ENCODE results near the gene TBX3.
A peak's percentile ranks its signal among the peaks of the same experiment; 100 is the strongest.
"Not testable (repeated sequence)": the region's sequence is repeated elsewhere in the genome, so short reads cannot be mapped to it uniquely, and the experiment has no call there.

The TBX3 gene
- 0 to 0.09 (median 0) reads per million in 3 donors for total RNA-seq

DNA sequence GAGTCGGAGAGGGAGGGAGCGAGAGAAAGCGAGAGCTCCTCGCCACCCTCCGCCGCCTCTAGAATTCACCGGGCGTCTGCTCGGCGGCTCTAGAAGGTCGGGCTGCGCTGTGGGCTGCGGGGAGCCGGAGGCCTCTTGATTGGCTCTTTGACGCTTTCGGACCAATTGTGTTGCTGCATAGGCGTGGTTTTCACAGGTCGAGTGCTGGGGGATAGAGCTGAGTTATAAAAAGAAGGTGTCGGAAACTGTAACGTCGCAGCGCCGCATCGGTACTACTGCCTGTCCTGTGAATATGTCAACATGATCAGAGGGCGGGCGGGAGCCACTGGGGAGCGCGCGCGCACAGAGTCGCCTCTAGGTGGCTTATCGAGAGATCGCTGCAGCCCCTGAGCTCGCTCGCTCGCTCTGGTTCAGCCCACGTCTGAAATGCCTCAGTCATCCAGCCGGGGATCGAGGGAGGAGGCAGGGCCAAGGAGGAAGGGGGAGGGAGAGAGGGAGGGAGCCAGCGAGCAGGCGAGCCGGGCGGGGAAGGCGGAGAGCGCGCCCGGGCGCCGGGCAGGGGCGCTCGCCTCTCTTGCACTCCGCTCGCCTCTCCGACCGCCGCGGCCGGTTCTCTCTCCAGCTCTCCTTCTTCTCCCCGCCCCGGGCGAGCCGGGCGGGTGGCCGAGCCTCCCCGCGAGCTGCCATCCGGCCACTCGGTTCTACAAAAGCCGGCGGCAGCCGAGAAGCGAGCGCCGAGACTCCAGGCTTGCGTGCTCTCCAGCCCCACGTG, at the start of gene TBX3:
TBX3 (minus strand) TSS at position 78 of the 772 bp plus-strand sequence. CDS start 975 bp downstream, outside the sequence.
- H3K4me1 ChIP-seq (ENCODE audit: control insufficient read depth, insufficient read depth, low read length, poor library complexity, severe bottlenecking), result peaks cover 18% of the 10 kb centered on the region
- H3K4me3 ChIP-seq (ENCODE audit: insufficient read depth, low read depth, low read length, poor library complexity, severe bottlenecking), result peak within 1 kb of the TSS; percentile 42
- DNase-seq, result peak in 1 of 3 donors; percentile 1
- no peak within 1 kb of the TSS for H3K27ac ChIP-seq (ENCODE audit: insufficient read depth, low read length, poor library complexity, severe bottlenecking)
- no peaks in the 10 kb centered on the region for H3K36me3 ChIP-seq (ENCODE audit: control insufficient read depth, insufficient read depth, low read length)
- peaks cover 45% of the 10 kb centered on the region for H3K27me3 ChIP-seq (replicated peaks; ENCODE audit: control insufficient read depth, insufficient read depth, low read length, poor library complexity, severe bottlenecking)
- H3K9me3 ChIP-seq (ENCODE audit: control insufficient read depth, low read length), result no peaks in the 10 kb centered on the region

DNA sequence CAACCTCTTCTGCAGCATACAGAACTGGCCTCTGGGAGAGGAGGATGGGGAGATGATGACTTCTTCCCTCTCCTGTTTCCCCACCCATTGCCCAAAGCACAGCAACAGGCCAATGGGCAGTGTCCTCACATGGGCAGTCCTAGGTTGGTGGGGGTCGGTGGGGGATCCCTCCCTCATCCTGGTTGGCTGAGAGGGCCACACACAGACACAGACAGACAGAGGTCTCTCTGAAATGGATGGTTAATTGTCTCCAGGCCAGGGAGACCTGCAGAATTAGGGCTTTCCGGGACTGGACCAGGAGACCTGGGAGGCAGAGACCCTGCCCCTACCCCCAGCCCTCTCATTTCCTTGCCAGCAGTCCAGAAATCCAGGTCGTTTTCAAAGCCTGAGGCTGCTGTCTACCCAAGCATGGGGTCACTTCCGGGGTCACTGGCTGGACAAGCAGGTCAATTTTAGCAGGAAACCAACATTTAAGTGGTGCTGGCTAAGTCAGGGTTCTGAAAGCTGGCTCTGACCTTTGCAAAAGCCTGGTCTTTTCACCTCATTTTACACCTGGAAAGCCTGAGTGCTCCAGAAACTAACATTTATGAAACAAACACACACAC, 48.6 kb upstream of the TBX3 start:
- Histone ChIP-seq H3K27ac (ENCODE audit: insufficient read depth, low read length, poor library complexity, severe bottlenecking) (no peak overlapping the region), H3K9me3 (ENCODE audit: control insufficient read depth, low read length) (no peaks in the 10 kb centered on the region), H3K4me1 (ENCODE audit: control insufficient read depth, insufficient read depth, low read length, poor library complexity, severe bottlenecking) (no peaks in the 10 kb centered on the region), H3K27me3 (replicated peaks; ENCODE audit: control insufficient read depth, insufficient read depth, low read length, poor library complexity, severe bottlenecking) (no peaks in the 10 kb centered on the region), H3K36me3 (ENCODE audit: control insufficient read depth, insufficient read depth, low read length) (no peaks in the 10 kb centered on the region), H3K4me3 (ENCODE audit: insufficient read depth, low read depth, low read length, poor library complexity, severe bottlenecking) (no peak overlapping the region)
- no peak for DNase-seq

GRCh38 chr12:114729731-114730130, 45.8 kb upstream of the TBX3 start:
- no peaks in the 10 kb centered on the region for H3K4me1 ChIP-seq (ENCODE audit: control insufficient read depth, insufficient read depth, low read length, poor library complexity, severe bottlenecking)
- DNase-seq, result no peak
- H3K27ac ChIP-seq (ENCODE audit: insufficient read depth, low read length, poor library complexity, severe bottlenecking), result no peak overlapping the region
- no peak overlapping the region for H3K4me3 ChIP-seq (ENCODE audit: insufficient read depth, low read depth, low read length, poor library complexity, severe bottlenecking)
- H3K36me3 ChIP-seq (ENCODE audit: control insufficient read depth, insufficient read depth, low read length), result no peaks in the 10 kb centered on the region
- no peaks in the 10 kb centered on the region for H3K27me3 ChIP-seq (replicated peaks; ENCODE audit: control insufficient read depth, insufficient read depth, low read length, poor library complexity, severe bottlenecking)
- no peaks in the 10 kb centered on the region for H3K9me3 ChIP-seq (ENCODE audit: control insufficient read depth, low read length)

DNA sequence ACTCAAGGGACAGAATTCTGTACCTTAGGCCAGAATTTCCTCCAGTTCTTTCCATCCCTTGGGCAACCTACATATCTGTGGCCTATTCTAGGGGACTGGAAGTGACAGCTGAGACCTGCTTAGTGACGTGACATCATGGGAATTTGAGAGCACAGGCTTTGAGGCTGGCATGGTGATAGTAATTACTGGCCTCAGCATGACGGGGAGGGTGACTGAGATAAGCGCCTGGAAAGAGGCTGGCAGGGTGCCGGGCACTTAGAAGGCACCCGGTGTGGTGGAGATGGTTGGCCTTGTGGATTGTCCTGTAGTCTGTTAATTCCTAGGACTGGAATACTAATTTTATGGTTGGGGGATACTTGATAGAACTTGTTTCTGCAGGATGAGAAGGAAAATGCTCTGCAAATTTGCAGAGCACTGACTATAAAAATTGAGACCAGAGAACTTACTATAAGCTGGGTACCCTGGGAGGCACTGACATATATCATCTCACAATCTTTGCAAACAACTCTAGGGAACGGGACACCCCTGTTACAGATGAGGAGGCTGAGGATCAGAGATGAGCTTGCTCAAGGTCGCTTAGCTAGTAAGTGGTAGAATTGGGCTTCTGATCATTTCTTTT, 42.2 kb upstream of the TBX3 start:
- H3K4me3 ChIP-seq (ENCODE audit: insufficient read depth, low read depth, low read length, poor library complexity, severe bottlenecking), result no peak overlapping the region
- H3K36me3 ChIP-seq (ENCODE audit: control insufficient read depth, insufficient read depth, low read length), result no peaks in the 10 kb centered on the region
- no peak for DNase-seq
- H3K4me1 ChIP-seq (ENCODE audit: control insufficient read depth, insufficient read depth, low read length, poor library complexity, severe bottlenecking), result no peaks in the 10 kb centered on the region
- no peaks in the 10 kb centered on the region for H3K27me3 ChIP-seq (replicated peaks; ENCODE audit: control insufficient read depth, insufficient read depth, low read length, poor library complexity, severe bottlenecking)
- no peak overlapping the region for H3K27ac ChIP-seq (ENCODE audit: insufficient read depth, low read length, poor library complexity, severe bottlenecking)
- H3K9me3 ChIP-seq (ENCODE audit: control insufficient read depth, low read length), result no peaks in the 10 kb centered on the region

DNA sequence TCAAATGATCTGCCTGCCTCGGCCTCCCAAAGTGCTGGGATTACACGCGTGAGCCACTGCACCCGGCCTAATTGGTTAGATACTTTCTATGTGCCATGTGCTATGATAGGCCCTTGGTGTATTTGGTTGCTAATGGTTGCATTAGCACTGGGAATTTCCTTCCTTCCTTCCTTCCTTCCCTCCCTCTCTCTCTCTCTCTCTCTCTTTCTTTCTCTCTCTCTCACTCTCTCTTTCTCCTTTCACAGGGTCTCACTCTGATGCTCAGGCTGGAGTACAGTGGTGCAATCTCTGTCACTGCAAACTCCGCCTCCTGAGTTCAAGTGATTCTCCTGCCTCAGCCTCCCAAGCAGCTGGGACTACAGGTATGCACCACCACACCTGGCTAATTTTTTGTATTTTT, 38.2 kb upstream of the TBX3 start:
- not testable (repeated sequence) for H3K9me3 ChIP-seq (ENCODE audit: control insufficient read depth, low read length); H3K27ac ChIP-seq (ENCODE audit: insufficient read depth, low read length, poor library complexity, severe bottlenecking); H3K4me1 ChIP-seq (ENCODE audit: control insufficient read depth, insufficient read depth, low read length, poor library complexity, severe bottlenecking); DNase-seq; H3K4me3 ChIP-seq (ENCODE audit: insufficient read depth, low read depth, low read length, poor library complexity, severe bottlenecking); H3K27me3 ChIP-seq (replicated peaks; ENCODE audit: control insufficient read depth, insufficient read depth, low read length, poor library complexity, severe bottlenecking); H3K36me3 ChIP-seq (ENCODE audit: control insufficient read depth, insufficient read depth, low read length)

GRCh38 chr12:114721266-114721665, 37.3 kb upstream of the TBX3 start:
- Histone ChIP-seq H3K36me3 (ENCODE audit: control insufficient read depth, insufficient read depth, low read length) (no peaks in the 10 kb centered on the region), H3K27ac (ENCODE audit: insufficient read depth, low read length, poor library complexity, severe bottlenecking) (no peak overlapping the region), H3K4me1 (ENCODE audit: control insufficient read depth, insufficient read depth, low read length, poor library complexity, severe bottlenecking) (no peaks in the 10 kb centered on the region), H3K27me3 (replicated peaks; ENCODE audit: control insufficient read depth, insufficient read depth, low read length, poor library complexity, severe bottlenecking) (no peaks in the 10 kb centered on the region), H3K4me3 (ENCODE audit: insufficient read depth, low read depth, low read length, poor library complexity, severe bottlenecking) (no peak overlapping the region), H3K9me3 (ENCODE audit: control insufficient read depth, low read length) (no peaks in the 10 kb centered on the region)
- DNase-seq, result no peak

- Histone ChIP-seq H3K4me3 (ENCODE audit: insufficient read depth, low read depth, low read length, poor library complexity, severe bottlenecking) (no peak overlapping the region), H3K9me3 (ENCODE audit: control insufficient read depth, low read length) (no peaks in the 10 kb centered on the region), H3K27ac (ENCODE audit: insufficient read depth, low read length, poor library complexity, severe bottlenecking) (no peak overlapping the region), H3K4me1 (ENCODE audit: control insufficient read depth, insufficient read depth, low read length, poor library complexity, severe bottlenecking) (no peaks in the 10 kb centered on the region), H3K27me3 (replicated peaks; ENCODE audit: control insufficient read depth, insufficient read depth, low read length, poor library complexity, severe bottlenecking) (no peaks in the 10 kb centered on the region), H3K36me3 (ENCODE audit: control insufficient read depth, insufficient read depth, low read length) (no peaks in the 10 kb centered on the region)
- no peak for DNase-seq
These were observed 29.7 kb upstream of the TBX3 start for GRCh38 chr12:114713466-114714215.

- H3K36me3 ChIP-seq (ENCODE audit: control insufficient read depth, insufficient read depth, low read length), result no peaks in the 10 kb centered on the region
- no peak for DNase-seq
These were observed 27.7 kb upstream of the TBX3 start for GRCh38 chr12:114711689-114712152.

GRCh38 chr12:114710151-114710550, 26.2 kb upstream of the TBX3 start:
- Histone ChIP-seq H3K27me3 (replicated peaks; ENCODE audit: control insufficient read depth, insufficient read depth, low read length, poor library complexity, severe bottlenecking) (no peaks in the 10 kb centered on the region), H3K4me1 (ENCODE audit: control insufficient read depth, insufficient read depth, low read length, poor library complexity, severe bottlenecking) (no peaks in the 10 kb centered on the region), H3K27ac (ENCODE audit: insufficient read depth, low read length, poor library complexity, severe bottlenecking) (no peak overlapping the region), H3K4me3 (ENCODE audit: insufficient read depth, low read depth, low read length, poor library complexity, severe bottlenecking) (no peak overlapping the region), H3K36me3 (ENCODE audit: control insufficient read depth, insufficient read depth, low read length) (no peaks in the 10 kb centered on the region), H3K9me3 (ENCODE audit: control insufficient read depth, low read length) (no peaks in the 10 kb centered on the region)
- no peak for DNase-seq

More at GRCh38 chr12:114711689-114712152, 27.7 kb upstream of the TBX3 start:
- Histone ChIP-seq H3K9me3 (ENCODE audit: control insufficient read depth, low read length) (no peaks in the 10 kb centered on the region), H3K4me1 (ENCODE audit: control insufficient read depth, insufficient read depth, low read length, poor library complexity, severe bottlenecking) (no peaks in the 10 kb centered on the region), H3K27ac (ENCODE audit: insufficient read depth, low read length, poor library complexity, severe bottlenecking) (no peak overlapping the region), H3K27me3 (replicated peaks; ENCODE audit: control insufficient read depth, insufficient read depth, low read length, poor library complexity, severe bottlenecking) (no peaks in the 10 kb centered on the region), H3K4me3 (ENCODE audit: insufficient read depth, low read depth, low read length, poor library complexity, severe bottlenecking) (no peak overlapping the region)

Data from effector memory CD4-positive, alpha-beta T cell (primary cell).